Measurements from ENCODE around the gene HOXB3.

The HOXB3 gene

DNA sequence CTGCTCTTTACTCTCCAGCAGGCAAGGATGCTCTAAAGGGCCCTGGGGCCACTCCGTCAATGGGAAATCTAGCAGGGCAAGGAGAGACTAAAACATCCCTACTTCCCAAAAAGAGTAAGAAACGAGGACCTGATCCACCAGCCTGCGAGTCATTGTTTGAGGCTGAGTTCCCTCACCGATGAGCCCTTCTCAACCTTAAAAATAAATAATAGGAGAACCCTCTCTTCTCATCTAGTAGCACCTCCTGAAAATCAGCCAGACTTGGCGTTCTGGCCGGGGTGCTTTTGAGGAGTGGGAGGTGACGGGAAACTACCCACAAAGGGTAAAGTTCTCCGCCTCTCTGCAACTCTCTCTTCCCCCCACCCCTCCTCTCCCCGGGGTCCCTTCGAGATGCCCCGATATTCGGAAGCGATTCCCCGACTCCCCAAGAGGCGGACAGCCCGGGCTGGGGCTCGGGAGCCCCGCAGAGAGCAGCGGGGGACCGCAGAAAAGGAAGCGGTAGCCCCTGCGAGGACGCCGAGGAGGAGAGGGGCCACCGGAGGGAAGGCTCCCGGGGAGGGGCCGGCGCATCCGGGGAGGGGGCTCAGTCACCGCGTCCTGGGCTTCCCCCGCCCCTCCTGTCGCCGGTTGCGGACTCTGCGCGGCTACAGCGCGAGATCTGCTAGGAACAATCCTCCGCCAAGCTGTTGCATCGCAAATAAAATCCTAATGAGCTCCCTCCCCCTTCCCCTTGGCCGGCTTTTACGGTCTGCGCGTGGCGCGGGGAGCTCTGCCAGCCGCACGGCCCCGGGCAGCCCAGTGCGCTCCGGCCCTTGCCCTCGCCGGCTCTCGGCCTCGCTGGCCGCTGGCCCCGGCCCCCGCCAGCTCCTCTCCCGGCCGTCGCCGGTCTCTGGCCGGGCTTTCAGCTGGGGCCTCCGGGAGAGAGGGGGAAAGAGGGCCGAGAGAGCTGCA lies 34.8 kb upstream of the HOXB3 start:
- no peak overlapping the region for H3K4me3 ChIP-seq (ENCODE audit: low read length)
- DNase-seq (ENCODE audit: low read depth), result no peak

GRCh38 chr17:48624118-48624517 lies 34.1 kb upstream of the HOXB3 start:
- no peak for DNase-seq (ENCODE audit: low read depth)
- TF ChIP-seq, protein P1, sequence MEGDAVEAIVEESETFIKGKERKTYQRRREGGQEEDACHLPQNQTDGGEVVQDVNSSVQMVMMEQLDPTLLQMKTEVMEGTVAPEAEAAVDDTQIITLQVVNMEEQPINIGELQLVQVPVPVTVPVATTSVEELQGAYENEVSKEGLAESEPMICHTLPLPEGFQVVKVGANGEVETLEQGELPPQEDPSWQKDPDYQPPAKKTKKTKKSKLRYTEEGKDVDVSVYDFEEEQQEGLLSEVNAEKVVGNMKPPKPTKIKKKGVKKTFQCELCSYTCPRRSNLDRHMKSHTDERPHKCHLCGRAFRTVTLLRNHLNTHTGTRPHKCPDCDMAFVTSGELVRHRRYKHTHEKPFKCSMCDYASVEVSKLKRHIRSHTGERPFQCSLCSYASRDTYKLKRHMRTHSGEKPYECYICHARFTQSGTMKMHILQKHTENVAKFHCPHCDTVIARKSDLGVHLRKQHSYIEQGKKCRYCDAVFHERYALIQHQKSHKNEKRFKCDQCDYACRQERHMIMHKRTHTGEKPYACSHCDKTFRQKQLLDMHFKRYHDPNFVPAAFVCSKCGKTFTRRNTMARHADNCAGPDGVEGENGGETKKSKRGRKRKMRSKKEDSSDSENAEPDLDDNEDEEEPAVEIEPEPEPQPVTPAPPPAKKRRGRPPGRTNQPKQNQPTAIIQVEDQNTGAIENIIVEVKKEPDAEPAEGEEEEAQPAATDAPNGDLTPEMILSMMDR (IDR thresholded peaks at IDR 0.05; ENCODE audit: insufficient read depth, low read depth, low read length, missing control alignments), result no peak
- no peak overlapping the region for H3K4me3 ChIP-seq (ENCODE audit: low read length)

More for the DNA sequence above, 34.8 kb upstream of the HOXB3 start:
- TF ChIP-seq, protein P1 (IDR thresholded peaks at IDR 0.05; ENCODE audit: insufficient read depth, low read depth, low read length, missing control alignments), result no peak

DNA sequence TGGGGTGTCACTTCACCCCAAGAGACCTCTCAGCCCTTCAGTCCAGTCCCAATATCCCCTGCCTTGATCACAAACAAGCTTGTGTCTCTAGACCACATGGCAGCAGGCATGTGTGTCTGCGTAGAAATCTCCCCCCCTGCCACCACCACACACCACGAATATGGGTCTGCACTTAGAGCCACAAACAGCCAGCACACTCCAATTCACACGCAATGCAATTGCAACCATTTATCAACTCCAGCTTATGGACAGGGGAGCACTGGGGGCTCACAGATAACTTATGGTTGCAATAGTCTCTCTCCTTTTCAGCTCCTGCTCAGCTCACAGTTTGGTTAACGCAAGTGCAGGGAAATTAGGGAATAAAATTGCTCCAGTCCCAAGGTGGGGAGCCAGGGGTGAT lies 33.5 kb upstream of the HOXB3 start:
- TF ChIP-seq, protein P1 (IDR thresholded peaks at IDR 0.05; ENCODE audit: insufficient read depth, low read depth, low read length, missing control alignments), result no peak
- no peak overlapping the region for H3K4me3 ChIP-seq (ENCODE audit: low read length)
- DNase-seq (ENCODE audit: low read depth), result no peak

DNA sequence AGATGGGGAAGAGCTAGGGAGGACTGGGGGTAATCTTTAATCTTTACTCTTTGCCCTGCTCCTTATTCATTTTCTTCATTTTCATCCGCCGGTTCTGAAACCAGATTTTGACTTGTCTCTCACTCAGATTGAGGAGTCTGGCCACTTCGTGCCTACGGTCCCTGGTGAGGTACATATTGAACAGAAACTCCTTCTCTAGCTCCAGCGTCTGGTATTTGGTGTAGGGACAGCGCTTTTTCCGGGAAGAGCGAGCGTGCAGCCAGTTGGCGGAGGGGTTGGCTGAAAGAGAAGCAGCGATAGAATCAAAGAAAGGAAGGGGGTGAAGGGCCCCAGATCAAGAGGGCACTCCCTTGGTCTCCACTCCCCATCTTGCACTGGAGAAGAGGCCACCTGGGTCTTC lies 32.8 kb upstream of the HOXB3 start:
- no peak for DNase-seq (ENCODE audit: low read depth)
- TF ChIP-seq, protein P1 (IDR thresholded peaks at IDR 0.05; ENCODE audit: insufficient read depth, low read depth, low read length, missing control alignments), result no peak
- H3K4me3 ChIP-seq (ENCODE audit: low read length), result no peak overlapping the region

- H3K4me3 ChIP-seq (ENCODE audit: low read length), result no peak overlapping the region
- no peak for DNase-seq (ENCODE audit: low read depth)
- TF ChIP-seq, protein P1 (IDR thresholded peaks at IDR 0.05; ENCODE audit: insufficient read depth, low read depth, low read length, missing control alignments), result no peak
These were observed 31.7 kb upstream of the HOXB3 start for GRCh38 chr17:48621410-48622392.

- H3K4me3 ChIP-seq (ENCODE audit: low read length), result no peak overlapping the region
- TF ChIP-seq, protein P1 (IDR thresholded peaks at IDR 0.05; ENCODE audit: insufficient read depth, low read depth, low read length, missing control alignments), result no peak
- DNase-seq (ENCODE audit: low read depth), result no peak
These were observed 30.6 kb upstream of the HOXB3 start for GRCh38 chr17:48620461-48621139.

All from epithelial cell of esophagus (primary cell).